HG03066 (cell line): Measurements from ENCODE around the gene PPP3R2.
"Not testable (repeated sequence)": the region's sequence is repeated elsewhere in the genome, so short reads cannot be mapped to it uniquely, and the experiment has no call there.

Experiments used
- ATAC-seq: cut with Tn5 transposase; IDR thresholded peaks from one replicate; pipeline ENCODE4 v1.9.1; 2021; ENCODE audit warnings: low read depth; ENCODE audit not compliant: unreplicated experiment

PPP3R2 gene

GRCh38 chr9:101590901-101591300, 3.9 kb downstream of the PPP3R2 start:
- ATAC-seq, result no peak

- ATAC-seq, result not testable (repeated sequence)
Measured at GRCh38 chr9:101590074-101590473, 4.7 kb downstream of the PPP3R2 start.

- ATAC-seq, result no peak
Measured at GRCh38 chr9:101587332-101588043, 7.3 kb downstream of the PPP3R2 start.

GRCh38 chr9:101586651-101587050, 8.1 kb downstream of the PPP3R2 start:
- no peak for ATAC-seq

- ATAC-seq, result no peak
Measured at GRCh38 chr9:101585740-101586139, 9.0 kb downstream of the PPP3R2 start.

GRCh38 chr9:101582553-101582952, 12.2 kb downstream of the PPP3R2 start:
- ATAC-seq, result no peak

GRCh38 chr9:101579711-101580545, 14.8 kb downstream of the PPP3R2 start:
- no peak for ATAC-seq

GRCh38 chr9:101578378-101578777, 16.4 kb downstream of the PPP3R2 start:
- ATAC-seq, result peak; percentile 72

- no peak for ATAC-seq
Measured at GRCh38 chr9:101574731-101575333, 19.9 kb downstream of the PPP3R2 start.

GRCh38 chr9:101572316-101572715, 22.5 kb downstream of the PPP3R2 start:
- no peak for ATAC-seq

- ATAC-seq, result no peak
Measured at GRCh38 chr9:101571114-101571513, 23.7 kb downstream of the PPP3R2 start.

GRCh38 chr9:101569741-101570501, 24.8 kb downstream of the PPP3R2 start:
- ATAC-seq, result no peak

- no peak for ATAC-seq
Measured at GRCh38 chr9:101567725-101568350, 26.9 kb downstream of the PPP3R2 start.

- ATAC-seq, result no peak
Measured at GRCh38 chr9:101566904-101567724, 27.7 kb downstream of the PPP3R2 start.

- no peak for ATAC-seq
Measured at GRCh38 chr9:101564252-101564651, 30.5 kb downstream of the PPP3R2 start.

GRCh38 chr9:101562966-101563365, 31.8 kb downstream of the PPP3R2 start:
- ATAC-seq, result no peak

- ATAC-seq, result no peak
Measured at GRCh38 chr9:101561740-101562139, 33.0 kb downstream of the PPP3R2 start.

GRCh38 chr9:101549472-101550098, 45.2 kb downstream of the PPP3R2 start:
- ATAC-seq, result not testable (repeated sequence)
